ENCODE data around the gene GAREM1.
"Not testable (repeated sequence)": the region's sequence is repeated elsewhere in the genome, so short reads cannot be mapped to it uniquely, and the experiment has no call there.

Gene GAREM1

GRCh38 chr18:32251466-32251865 lies 219.2 kb downstream of the GAREM1 start:
- no peak for DNase-seq

- no peak for DNase-seq
Measured at GRCh38 chr18:32249147-32249929, 221.3 kb downstream of the GAREM1 start.

GRCh38 chr18:32244881-32245280 lies 225.8 kb downstream of the GAREM1 start:
- no peak for DNase-seq

- no peak for DNase-seq
Measured at GRCh38 chr18:32243358-32243757, 227.3 kb downstream of the GAREM1 start.

- no peak for DNase-seq
Measured at GRCh38 chr18:32242395-32242794, 228.3 kb downstream of the GAREM1 start.

- no peak for DNase-seq
Measured at GRCh38 chr18:32238635-32239268, 231.9 kb downstream of the GAREM1 start.

GRCh38 chr18:32237049-32237448 lies 233.6 kb downstream of the GAREM1 start:
- no peak for DNase-seq

GRCh38 chr18:32233348-32233747 lies 237.3 kb downstream of the GAREM1 start:
- DNase-seq = not testable (repeated sequence)

GRCh38 chr18:32219431-32220018 lies 251.2 kb downstream of the GAREM1 start:
- DNase-seq = no peak

- no peak for DNase-seq
Measured at GRCh38 chr18:32216390-32216789, 254.3 kb downstream of the GAREM1 start.

GRCh38 chr18:32213693-32214092 lies 257.0 kb downstream of the GAREM1 start:
- DNase-seq = no peak

Data from fibroblast of skin of right biceps (primary cell).